Activated effector memory CD4-positive, alpha-beta T cell treated with anti-CD3 and anti-CD28 coated beads, Interleukin-2, amount 50 U/mL, for 16 hours (primary cell): ENCODE results near the gene CCNJ.
"Not testable (repeated sequence)": the region's sequence is repeated elsewhere in the genome, so short reads cannot be mapped to it uniquely, and the experiment has no call there.

Experiments
- DNase-seq: peaks from one replicate; pipeline ENCODE4 v3.0.0-alpha.2; 2020

The CCNJ gene

GRCh38 chr10:96043033-96043892 lies at the start of gene CCNJ:
TSS of gene CCNJ (plus strand) at chr10:96043583. CDS start at chr10:96044394, 811 bp downstream.
- DNase-seq, result peak; percentile 92

GRCh38 chr10:95994376-95994775 lies 49.0 kb upstream of the CCNJ start:
- not testable (repeated sequence) for DNase-seq

- no peak for DNase-seq
Measured at GRCh38 chr10:95998255-95998784, 45.1 kb upstream of the CCNJ start.

- DNase-seq, result no peak
Measured at GRCh38 chr10:96013956-96014355, 29.4 kb upstream of the CCNJ start.

- no peak for DNase-seq
Measured at GRCh38 chr10:96014473-96015102, 28.8 kb upstream of the CCNJ start.

- no peak for DNase-seq
Measured at GRCh38 chr10:96017191-96017687, 26.1 kb upstream of the CCNJ start.

GRCh38 chr10:96021332-96021731 lies 22.1 kb upstream of the CCNJ start:
- DNase-seq, result no peak

GRCh38 chr10:96022739-96023138 lies 20.6 kb upstream of the CCNJ start:
- no peak for DNase-seq

- no peak for DNase-seq
Measured at GRCh38 chr10:96023168-96023567, 20.2 kb upstream of the CCNJ start.

GRCh38 chr10:96025566-96025965 lies 17.8 kb upstream of the CCNJ start:
- DNase-seq, result no peak

GRCh38 chr10:96034625-96035024 lies 8.8 kb upstream of the CCNJ start:
- no peak for DNase-seq

GRCh38 chr10:96038476-96039387 lies 4.7 kb upstream of the CCNJ start:
- DNase-seq, result no peak

GRCh38 chr10:96041146-96041545 lies 2.2 kb upstream of the CCNJ start:
- DNase-seq, result no peak

- DNase-seq, result peak; percentile 80
Measured at GRCh38 chr10:96043893-96044715, 721 bp downstream of the CCNJ start.

GRCh38 chr10:96044736-96045135 lies 1.4 kb downstream of the CCNJ start:
- DNase-seq, result no peak

- DNase-seq, result no peak
Measured at GRCh38 chr10:96046546-96046945, 3.2 kb downstream of the CCNJ start.

GRCh38 chr10:96047004-96047649 lies 3.7 kb downstream of the CCNJ start:
- DNase-seq, result no peak

GRCh38 chr10:96047925-96048324 lies 4.5 kb downstream of the CCNJ start:
- DNase-seq, result not testable (repeated sequence)

- DNase-seq, result no peak
Measured at GRCh38 chr10:96049340-96049739, 6.0 kb downstream of the CCNJ start.

- no peak for DNase-seq
Measured at GRCh38 chr10:96053985-96054384, 10.6 kb downstream of the CCNJ start.

- DNase-seq, result no peak
Measured at GRCh38 chr10:96056787-96057186, 13.4 kb downstream of the CCNJ start.
